ENCODE data around the gene OSMR. TPM values are rescaled to one million over a fixed set of nuclear protein-coding genes. Genes with fewer than 3 reads are reported as not detected.

OSMR gene
- polyA plus RNA-seq, 1 donor from 2014 or later, result not detected

DNA sequence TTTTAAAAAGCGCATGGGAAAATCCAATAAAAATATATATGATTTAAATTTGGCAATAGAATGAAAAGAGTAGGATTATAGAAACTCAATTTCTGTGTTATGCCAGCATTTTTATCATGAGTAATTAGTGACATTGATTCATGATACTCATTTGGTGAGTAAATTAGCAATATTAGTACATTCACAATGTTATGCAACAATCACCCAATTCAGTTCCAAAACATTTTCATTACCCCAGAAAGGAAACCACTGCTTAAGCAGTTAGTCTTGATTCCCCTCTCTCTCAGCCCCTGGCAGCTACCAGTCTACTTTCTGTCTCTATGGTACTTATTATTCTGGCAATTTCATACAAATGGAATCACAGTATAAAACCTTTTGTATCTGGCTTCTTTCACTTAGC is 27.0 kb downstream of the OSMR start:
- H2AFZ ChIP-seq (ENCODE audit: low read depth, low read length), result no peak overlapping the region
- H3K9ac ChIP-seq (ENCODE audit: low read length), result no peak overlapping the region
- TF ChIP-seq SMC3 (conservative IDR thresholded peaks at IDR 0.05; ENCODE audit: poor library complexity), result no peak
- H3K27ac ChIP-seq (ENCODE audit: low read length), result no peak overlapping the region
- H3K36me3 ChIP-seq (ENCODE audit: insufficient read depth, low read length), result no peaks in the 10 kb centered on the region
- no peaks in the 10 kb centered on the region for H3K9me2 ChIP-seq (ENCODE audit: insufficient read depth, low read length)
- no peak overlapping the region for H3K4me2 ChIP-seq (ENCODE audit: low read length)
- H3K27me3 ChIP-seq (ENCODE audit: insufficient read depth, low read depth, low read length), result no peaks in the 10 kb centered on the region
- H3K79me2 ChIP-seq (replicated peaks; ENCODE audit: insufficient read depth, low read length), result no peaks in the 10 kb centered on the region
- H3K4me3 ChIP-seq (ENCODE audit: low read length), result no peak overlapping the region
- H4K20me1 ChIP-seq (ENCODE audit: insufficient read depth), result no peaks in the 10 kb centered on the region
- no peaks in the 10 kb centered on the region for H3F3A ChIP-seq (ENCODE audit: insufficient read depth, low read length, poor library complexity, severe bottlenecking)
- no peaks in the 10 kb centered on the region for H3K9me3 ChIP-seq (ENCODE audit: low read length)

DNA sequence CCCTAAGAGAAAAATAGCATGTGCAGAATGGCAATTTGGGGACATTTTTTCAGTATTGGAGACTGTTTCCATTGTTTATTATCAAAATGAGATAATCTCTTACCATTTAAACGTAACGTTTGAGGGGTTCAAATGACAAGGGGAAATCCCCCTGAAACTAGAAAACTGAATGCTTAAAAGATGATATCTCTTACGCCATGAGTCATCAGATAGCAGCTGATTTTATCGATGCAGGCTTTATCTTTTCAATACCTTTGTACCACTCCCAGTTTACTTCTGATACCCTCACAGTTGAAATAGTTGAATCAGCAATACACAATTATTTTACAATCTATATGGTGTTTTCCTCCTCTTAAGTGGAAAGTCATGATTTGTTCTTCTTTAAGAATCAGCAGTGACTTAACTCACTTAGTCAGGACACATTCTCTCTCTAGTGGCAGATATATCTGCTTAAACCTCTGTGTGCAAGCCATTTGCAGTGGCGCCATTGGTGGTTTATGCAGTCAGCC is 29.2 kb downstream of the OSMR start:
- H3K4me2 ChIP-seq (ENCODE audit: low read length), result no peak overlapping the region
- no peak overlapping the region for H2AFZ ChIP-seq (ENCODE audit: low read depth, low read length)
- no peaks in the 10 kb centered on the region for H3K27me3 ChIP-seq (ENCODE audit: insufficient read depth, low read depth, low read length)
- H3K79me2 ChIP-seq (replicated peaks; ENCODE audit: insufficient read depth, low read length), result no peaks in the 10 kb centered on the region
- no peak overlapping the region for H3K9ac ChIP-seq (ENCODE audit: low read length)
- no peaks in the 10 kb centered on the region for H3F3A ChIP-seq (ENCODE audit: insufficient read depth, low read length, poor library complexity, severe bottlenecking)
- H3K9me2 ChIP-seq (ENCODE audit: insufficient read depth, low read length), result no peaks in the 10 kb centered on the region
- no peak overlapping the region for H3K4me3 ChIP-seq (ENCODE audit: low read length)
- H3K9me3 ChIP-seq (ENCODE audit: low read length), result no peaks in the 10 kb centered on the region
- H3K36me3 ChIP-seq (ENCODE audit: insufficient read depth, low read length), result no peaks in the 10 kb centered on the region
- no peak overlapping the region for H3K27ac ChIP-seq (ENCODE audit: low read length)
- no peaks in the 10 kb centered on the region for H4K20me1 ChIP-seq (ENCODE audit: insufficient read depth)
- TF ChIP-seq SMC3 (conservative IDR thresholded peaks at IDR 0.05; ENCODE audit: poor library complexity) (no peak), RAD21 (conservative IDR thresholded peaks at IDR 0.05) (no peak), EZH2 (IDR thresholded peaks at IDR 0.05; ENCODE audit: borderline replicate concordance, insufficient read depth, low read length, poor library complexity, severe bottlenecking) (no peak), MXI1 (conservative IDR thresholded peaks at IDR 0.05; ENCODE audit: poor library complexity, severe bottlenecking) (no peak), TAF1 (IDR thresholded peaks at IDR 0.05; ENCODE audit: low read depth) (no peak), EP300 (conservative IDR thresholded peaks at IDR 0.05; ENCODE audit: poor library complexity, severe bottlenecking) (no peak), POLR2AphosphoS5 (IDR thresholded peaks at IDR 0.05) (no peak)
- TF ChIP-seq, protein P1, sequence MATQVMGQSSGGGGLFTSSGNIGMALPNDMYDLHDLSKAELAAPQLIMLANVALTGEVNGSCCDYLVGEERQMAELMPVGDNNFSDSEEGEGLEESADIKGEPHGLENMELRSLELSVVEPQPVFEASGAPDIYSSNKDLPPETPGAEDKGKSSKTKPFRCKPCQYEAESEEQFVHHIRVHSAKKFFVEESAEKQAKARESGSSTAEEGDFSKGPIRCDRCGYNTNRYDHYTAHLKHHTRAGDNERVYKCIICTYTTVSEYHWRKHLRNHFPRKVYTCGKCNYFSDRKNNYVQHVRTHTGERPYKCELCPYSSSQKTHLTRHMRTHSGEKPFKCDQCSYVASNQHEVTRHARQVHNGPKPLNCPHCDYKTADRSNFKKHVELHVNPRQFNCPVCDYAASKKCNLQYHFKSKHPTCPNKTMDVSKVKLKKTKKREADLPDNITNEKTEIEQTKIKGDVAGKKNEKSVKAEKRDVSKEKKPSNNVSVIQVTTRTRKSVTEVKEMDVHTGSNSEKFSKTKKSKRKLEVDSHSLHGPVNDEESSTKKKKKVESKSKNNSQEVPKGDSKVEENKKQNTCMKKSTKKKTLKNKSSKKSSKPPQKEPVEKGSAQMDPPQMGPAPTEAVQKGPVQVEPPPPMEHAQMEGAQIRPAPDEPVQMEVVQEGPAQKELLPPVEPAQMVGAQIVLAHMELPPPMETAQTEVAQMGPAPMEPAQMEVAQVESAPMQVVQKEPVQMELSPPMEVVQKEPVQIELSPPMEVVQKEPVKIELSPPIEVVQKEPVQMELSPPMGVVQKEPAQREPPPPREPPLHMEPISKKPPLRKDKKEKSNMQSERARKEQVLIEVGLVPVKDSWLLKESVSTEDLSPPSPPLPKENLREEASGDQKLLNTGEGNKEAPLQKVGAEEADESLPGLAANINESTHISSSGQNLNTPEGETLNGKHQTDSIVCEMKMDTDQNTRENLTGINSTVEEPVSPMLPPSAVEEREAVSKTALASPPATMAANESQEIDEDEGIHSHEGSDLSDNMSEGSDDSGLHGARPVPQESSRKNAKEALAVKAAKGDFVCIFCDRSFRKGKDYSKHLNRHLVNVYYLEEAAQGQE (IDR thresholded peaks at IDR 0.05; ENCODE audit: borderline replicate concordance), result no peak
- TF ChIP-seq, protein P2, sequence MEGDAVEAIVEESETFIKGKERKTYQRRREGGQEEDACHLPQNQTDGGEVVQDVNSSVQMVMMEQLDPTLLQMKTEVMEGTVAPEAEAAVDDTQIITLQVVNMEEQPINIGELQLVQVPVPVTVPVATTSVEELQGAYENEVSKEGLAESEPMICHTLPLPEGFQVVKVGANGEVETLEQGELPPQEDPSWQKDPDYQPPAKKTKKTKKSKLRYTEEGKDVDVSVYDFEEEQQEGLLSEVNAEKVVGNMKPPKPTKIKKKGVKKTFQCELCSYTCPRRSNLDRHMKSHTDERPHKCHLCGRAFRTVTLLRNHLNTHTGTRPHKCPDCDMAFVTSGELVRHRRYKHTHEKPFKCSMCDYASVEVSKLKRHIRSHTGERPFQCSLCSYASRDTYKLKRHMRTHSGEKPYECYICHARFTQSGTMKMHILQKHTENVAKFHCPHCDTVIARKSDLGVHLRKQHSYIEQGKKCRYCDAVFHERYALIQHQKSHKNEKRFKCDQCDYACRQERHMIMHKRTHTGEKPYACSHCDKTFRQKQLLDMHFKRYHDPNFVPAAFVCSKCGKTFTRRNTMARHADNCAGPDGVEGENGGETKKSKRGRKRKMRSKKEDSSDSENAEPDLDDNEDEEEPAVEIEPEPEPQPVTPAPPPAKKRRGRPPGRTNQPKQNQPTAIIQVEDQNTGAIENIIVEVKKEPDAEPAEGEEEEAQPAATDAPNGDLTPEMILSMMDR (IDR thresholded peaks at IDR 0.05; ENCODE audit: poor library complexity, severe bottlenecking), result no peak
